Stimulated activated CD4-positive, alpha-beta T cell treated with anti-CD3 and anti-CD28 coated beads, Interleukin-4, amount 100 ng/mL, for 24 hours (primary cell): ENCODE results near the gene SBSN.

ENCODE experiments used
- DNase-seq: peaks from one replicate; pipeline ENCODE4 v3.0.0-alpha.2; 2020

SBSN gene

GRCh38 chr19:35531291-35531690, 3.2 kb upstream of the SBSN start:
- no peak for DNase-seq

DNA sequence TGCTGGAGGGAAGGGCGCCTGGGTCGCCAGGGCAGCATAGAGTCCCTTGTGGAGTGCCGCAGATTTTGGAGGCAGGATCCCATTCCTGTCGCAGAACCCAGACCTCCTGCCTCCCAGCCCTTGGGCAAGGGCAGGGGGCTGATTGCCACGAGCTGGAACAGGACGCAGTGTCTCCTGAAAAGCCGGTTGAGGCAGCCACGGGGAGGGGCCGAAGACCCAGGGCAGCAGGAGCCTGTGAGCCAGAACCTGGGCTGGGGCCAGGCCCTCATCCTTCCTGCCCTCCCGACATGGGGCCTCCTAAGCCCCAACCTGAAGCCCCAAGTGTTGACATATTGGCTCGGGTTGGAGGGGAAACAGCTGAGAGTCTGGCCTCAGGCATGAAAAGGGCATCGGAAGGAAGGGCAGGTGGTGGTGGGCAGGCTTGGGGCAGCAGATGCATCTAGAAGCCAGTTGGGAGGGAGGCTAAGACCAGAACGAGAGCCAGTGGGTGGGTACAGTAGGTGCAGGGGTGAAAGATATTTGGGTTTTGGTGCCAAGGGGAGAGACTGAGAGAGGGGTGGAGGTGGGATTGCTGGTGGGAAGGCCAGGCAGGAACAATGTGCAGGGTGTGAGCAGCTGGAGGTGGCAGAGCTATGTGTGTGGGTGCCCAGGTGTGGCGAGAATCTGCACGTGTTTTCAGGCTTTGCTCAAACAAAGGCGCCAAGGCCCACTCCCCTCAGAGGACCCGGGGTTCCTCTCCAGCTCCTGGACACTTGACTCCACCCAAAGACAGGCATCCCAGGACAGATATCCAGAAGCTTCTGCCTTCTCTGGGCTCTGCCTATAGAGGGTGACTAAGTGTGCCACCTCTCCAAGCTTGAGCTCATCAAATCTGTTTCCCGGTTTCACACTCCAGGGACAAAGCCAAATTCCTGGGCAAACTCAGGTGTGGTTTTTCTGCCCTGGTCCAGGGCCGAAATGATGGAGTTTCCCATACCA, 1.4 kb upstream of the SBSN start:
- DNase-seq, result no peak

DNA sequence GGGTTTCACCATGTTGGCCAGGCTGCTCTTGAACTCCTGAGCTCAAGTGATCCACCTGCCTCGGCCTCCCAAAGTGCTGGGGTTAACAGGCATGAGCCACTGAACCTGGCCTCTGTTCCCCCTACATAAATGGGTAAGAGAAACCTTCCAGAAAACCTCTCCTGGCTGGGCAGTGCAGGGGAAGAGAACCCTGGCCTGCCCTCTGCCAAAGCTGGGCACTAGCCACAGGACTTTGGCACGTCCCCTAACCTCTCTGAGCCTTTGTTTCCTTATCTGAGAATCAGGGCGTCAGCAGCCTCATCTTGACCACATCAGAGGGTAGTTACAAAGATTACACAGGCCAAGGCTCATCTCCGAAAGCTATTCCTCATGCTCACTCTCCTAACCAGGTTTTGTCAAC, 2.2 kb downstream of the SBSN start:
- no peak for DNase-seq

GRCh38 chr19:35524181-35524837, 3.8 kb downstream of the SBSN start:
- DNase-seq, result no peak

DNA sequence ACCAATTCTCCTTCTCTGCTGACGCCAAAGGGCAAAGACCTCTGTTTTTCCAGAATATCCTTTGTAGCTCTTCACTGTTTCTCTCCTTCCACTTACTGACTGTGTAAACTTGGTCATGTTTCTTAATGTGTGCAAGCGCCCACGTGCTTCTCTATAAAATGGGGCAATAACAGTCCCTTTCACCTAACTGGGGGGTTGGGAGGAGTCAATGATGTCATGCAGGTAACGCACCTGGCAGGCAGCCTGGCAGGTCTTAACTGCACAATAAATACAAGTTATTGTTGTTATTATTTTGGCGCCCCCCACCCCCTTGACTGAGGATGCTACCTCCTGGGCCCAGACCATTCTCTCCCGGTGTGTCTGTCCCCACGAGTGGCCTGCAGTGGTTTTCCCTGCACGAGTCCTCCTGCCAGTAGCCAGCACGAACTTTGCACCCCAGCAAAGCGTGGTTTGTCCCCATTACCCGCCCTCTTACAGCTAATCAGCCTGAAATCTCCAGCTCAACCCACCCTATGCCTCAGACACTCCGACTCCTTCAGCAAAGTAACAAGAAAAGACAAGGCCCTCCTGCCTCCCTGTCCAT, 5.3 kb downstream of the SBSN start:
- no peak for DNase-seq

- DNase-seq, result no peak
These were observed 6.9 kb downstream of the SBSN start for GRCh38 chr19:35521124-35521743.

DNA sequence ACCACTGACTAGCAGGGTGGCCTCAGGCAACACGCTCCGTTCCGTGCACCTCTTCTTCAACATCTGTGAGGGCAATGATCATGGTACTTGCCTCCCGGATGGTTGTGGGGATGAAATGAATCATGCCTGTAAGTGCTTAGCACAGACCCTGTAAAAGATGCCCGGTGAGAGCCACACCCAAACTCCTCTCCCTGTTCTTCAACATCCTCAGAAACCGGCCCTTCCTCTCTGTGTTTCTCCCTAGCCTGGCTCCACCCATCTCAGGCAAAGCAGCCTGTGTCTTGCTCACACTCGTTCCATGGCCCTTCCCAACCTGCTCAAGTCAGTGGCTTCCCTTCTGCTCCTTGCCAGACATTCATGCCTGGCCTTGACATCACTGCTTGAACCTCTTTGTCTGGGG, 8.8 kb downstream of the SBSN start:
- DNase-seq, result no peak

GRCh38 chr19:35518313-35518712, 9.8 kb downstream of the SBSN start:
- DNase-seq, result no peak

DNA sequence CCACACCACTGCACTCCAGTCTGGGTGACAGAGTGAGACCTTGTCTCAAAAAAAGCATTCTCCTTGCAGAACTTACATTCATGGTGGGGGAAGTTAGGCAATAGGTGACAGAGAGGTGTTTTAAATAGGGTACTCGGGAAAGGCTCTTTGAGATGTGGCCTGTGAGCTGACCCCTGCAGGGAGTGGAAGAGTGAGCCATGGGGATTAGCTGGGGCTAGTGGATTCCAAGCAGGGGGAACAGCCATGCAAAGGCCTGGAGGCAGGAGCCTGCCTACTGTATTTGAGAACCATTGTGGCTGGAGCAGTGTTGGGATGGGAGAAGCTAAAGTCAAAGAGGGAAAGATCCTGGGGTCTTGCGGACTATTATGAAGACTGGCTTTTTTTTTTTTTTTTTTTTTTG, 10.8 kb downstream of the SBSN start:
- DNase-seq, result no peak

DNA sequence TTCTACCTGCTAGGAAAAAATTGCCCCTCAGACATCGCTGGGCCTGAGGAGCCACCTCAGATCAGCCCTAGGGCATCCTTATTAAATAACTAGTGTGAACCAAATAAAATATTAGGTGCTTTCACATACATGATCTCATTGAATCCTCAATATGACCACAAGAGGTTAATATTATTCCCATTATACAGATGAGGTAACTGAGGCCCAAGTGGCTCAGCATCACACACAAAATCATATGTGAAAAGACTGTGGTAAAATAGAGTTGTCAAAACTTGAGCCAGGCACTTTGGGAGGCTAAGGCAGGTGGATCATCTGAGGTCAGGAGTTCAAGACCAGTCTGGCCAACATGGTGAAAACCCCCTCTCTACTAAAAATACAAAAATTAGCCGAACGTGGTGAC, 11.8 kb downstream of the SBSN start:
- DNase-seq, result no peak

GRCh38 chr19:35514282-35514809, 13.8 kb downstream of the SBSN start:
- DNase-seq, result no peak

DNA sequence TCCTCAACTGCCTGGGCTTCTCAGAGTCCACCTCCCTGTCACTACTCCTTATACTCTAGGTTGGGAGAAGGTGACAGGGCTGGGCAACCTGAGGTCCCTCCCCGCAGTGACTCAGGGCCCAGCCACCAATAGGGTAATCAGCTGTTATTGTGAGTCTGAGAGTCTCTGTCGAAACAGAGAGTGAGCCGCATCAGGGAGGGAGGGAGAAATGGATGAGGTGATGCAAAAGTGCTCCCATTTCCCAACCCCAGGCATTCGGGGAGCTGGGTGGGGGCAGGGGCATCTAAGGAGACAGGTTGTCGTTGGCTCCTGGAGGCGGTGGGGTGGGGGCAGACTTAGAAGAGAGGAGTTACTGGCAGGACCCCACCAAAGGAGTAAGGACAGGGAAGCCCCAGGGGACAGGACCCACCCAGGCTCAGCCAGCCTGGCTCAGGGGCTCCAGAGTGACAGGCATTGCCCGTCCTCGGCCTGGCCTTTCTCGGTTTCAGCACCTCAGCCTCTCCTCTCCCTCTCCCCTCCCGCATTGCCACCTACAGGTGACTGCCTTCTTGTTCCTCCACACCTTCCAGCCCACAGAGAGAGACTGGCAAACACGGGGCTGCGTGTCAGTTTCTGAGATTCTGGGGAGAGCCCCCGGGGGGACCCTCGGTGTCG, 14.4 kb downstream of the SBSN start, which contains the start of gene DMKN:
Gene DMKN, minus strand, starts transcription at position 22 of the 654 bp plus-strand sequence. CDS start 174 bp downstream, outside the sequence.
- no peak for DNase-seq

- DNase-seq, result no peak
These were observed 15.1 kb downstream of the SBSN start for GRCh38 chr19:35512831-35513627.

GRCh38 chr19:35511337-35511736, 16.8 kb downstream of the SBSN start:
- no peak for DNase-seq

DNA sequence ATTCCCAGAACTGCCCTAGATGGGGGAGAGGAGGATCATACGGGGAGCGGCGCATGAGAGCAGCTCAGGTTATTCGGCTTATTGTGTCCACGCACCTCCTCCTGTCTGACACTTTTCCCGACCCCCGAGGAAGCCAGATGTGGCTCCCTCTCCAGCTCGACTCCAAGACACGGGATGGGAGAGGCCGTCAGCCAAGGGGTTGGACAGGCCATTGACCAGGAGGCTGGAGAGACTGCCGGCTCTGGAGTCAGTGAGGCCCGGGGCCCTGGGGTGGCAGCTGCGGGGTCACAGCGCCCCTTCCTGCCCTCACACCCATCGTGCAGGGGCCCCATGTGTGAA, 17.5 kb downstream of the SBSN start:
- DNase-seq, result no peak

DNA sequence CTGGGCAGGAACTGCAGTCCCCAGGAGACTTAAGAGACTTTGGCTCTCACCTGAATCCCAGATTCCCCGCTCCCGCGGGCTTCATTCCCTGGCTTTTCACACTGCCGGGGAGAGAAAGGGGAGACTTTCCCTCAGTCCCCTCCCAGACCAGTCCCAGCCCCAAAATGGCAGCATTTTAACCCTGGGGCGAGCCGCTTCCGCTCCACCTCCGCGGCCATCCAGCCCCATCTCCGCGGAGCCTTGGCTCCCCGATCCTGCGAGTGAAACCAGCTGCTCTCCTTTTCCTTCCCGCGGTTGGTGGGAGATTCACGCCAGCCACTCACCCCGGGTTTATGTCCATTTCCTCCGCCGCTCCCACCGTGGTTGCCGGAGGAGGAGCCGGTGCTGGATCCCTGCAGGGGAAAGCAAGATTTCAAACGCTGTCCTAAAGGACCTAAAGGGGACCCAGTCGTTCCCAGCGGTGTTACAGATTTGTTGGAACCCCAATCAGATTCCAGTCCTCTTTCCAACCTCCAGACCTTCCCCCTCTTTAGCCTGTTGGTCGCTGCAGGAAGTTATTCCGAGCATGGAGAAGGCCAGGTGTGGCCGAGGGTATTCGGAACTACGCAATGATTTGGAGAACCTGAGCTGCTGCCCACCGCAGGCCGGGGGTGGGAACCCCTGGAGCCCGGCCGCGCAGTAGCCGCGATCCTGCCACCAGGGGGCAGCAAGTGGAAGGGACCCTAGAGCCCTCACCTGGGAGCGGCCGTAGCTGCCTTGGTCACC, 18.1 kb downstream of the SBSN start:
- peak; percentile 79 for DNase-seq

GRCh38 chr19:35509018-35509652, 19.0 kb downstream of the SBSN start:
- peak; percentile 37 for DNase-seq

DNA sequence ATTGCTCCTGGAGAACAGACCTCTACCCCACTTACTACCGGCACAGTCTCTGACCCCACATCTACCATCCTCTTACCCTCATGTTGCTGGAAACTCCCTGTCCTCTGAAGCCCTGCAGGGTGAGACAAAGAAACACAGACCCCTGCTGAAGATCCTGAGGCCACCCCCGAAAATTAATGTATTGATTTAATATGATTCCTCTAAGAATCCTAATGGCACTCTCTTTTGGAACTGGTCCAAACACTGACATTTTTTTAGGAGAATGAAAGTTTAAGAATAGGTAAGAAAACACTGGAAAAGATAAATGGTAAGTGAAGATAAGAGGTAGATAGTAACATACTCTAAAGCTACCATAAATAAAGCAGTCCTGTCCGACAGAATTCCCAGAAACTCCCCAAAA, 20.0 kb downstream of the SBSN start:
- DNase-seq, result no peak

DNA sequence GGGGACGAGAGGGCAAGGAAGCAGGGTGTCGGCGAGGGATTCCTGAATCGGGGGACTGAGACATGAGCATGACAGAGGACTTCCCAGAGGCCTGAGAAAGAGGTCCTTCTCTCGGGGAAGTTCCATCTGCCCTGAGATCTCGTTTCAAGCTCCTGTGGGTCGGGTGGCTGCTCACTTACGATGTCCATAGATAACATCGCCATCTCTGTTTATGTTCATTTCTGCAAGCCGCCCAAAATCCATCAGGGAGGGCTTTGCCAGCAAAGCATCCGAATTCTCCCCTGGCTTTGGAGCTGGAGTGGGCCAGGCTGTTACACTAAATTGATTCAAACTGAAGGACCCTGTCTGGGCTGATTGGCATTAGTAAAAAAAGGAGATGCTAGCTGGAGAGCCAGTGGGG, 20.6 kb downstream of the SBSN start:
- no peak for DNase-seq

DNA sequence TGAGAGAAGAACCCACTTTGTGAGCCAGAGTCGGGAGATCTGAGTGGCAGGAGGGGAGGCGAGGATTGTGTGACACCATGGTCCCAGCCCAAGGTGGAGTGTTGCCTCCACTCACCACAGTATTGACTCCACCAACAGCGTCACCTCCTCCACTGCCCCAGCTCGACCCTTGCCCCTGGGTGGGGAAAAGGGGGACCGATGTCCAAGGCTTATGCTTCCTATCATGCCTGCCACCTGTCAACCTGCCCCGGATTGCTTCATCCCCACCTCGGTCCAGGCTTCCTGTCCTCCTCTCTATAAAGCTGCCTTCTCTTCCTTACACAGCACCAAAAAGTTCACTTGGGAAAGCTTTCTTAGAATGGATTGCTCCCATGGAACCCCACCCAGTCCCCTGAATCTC, 22.1 kb downstream of the SBSN start:
- no peak for DNase-seq
